Eye (tissue), 1 donor: ENCODE measurements around the gene CHD5.

Experiments used
- DNase-seq: peaks from one replicate; pipeline ENCODE4 v3.0.0-alpha.2; 2015

CHD5 gene

GRCh38 chr1:6151291-6151822 lies 28.8 kb downstream of the CHD5 start:
- DNase-seq = no peak

GRCh38 chr1:6150006-6150938 lies 29.8 kb downstream of the CHD5 start:
- DNase-seq = no peak

- no peak for DNase-seq
Measured at GRCh38 chr1:6149597-6149996, 30.5 kb downstream of the CHD5 start.

- peak; percentile 77 for DNase-seq
Measured at GRCh38 chr1:6148497-6149241, 31.5 kb downstream of the CHD5 start.

GRCh38 chr1:6145864-6146410 lies 34.2 kb downstream of the CHD5 start:
- no peak for DNase-seq

GRCh38 chr1:6145396-6145750 lies 34.7 kb downstream of the CHD5 start:
- no peak for DNase-seq

- peak; percentile 68 for DNase-seq
Measured at GRCh38 chr1:6144647-6145395, 35.3 kb downstream of the CHD5 start.

- DNase-seq = no peak
Measured at GRCh38 chr1:6144175-6144574, 35.9 kb downstream of the CHD5 start.

- no peak for DNase-seq
Measured at GRCh38 chr1:6143395-6143794, 36.7 kb downstream of the CHD5 start.

GRCh38 chr1:6142734-6143133 lies 37.4 kb downstream of the CHD5 start:
- DNase-seq = no peak

- DNase-seq = no peak
Measured at GRCh38 chr1:6142036-6142621, 38.0 kb downstream of the CHD5 start.

GRCh38 chr1:6141592-6141991 lies 38.5 kb downstream of the CHD5 start:
- DNase-seq = no peak

GRCh38 chr1:6140413-6140812 lies 39.7 kb downstream of the CHD5 start:
- DNase-seq = no peak

GRCh38 chr1:6137758-6138157 lies 42.4 kb downstream of the CHD5 start:
- DNase-seq = no peak

GRCh38 chr1:6136516-6137220 lies 43.5 kb downstream of the CHD5 start:
- no peak for DNase-seq

GRCh38 chr1:6134741-6135510 lies 45.2 kb downstream of the CHD5 start:
- no peak for DNase-seq

- DNase-seq = no peak
Measured at GRCh38 chr1:6134206-6134605, 45.9 kb downstream of the CHD5 start.

- DNase-seq = no peak
Measured at GRCh38 chr1:6133146-6133895, 46.8 kb downstream of the CHD5 start.

- no peak for DNase-seq
Measured at GRCh38 chr1:6131561-6131960, 48.6 kb downstream of the CHD5 start.

GRCh38 chr1:6130596-6130995 lies 49.5 kb downstream of the CHD5 start:
- DNase-seq = no peak
